A549 (cell line): ENCODE results near the gene BCL2L15.

Experiments used
- CBX2 ChIP-seq: fragments of 200-600 bp; sonication (generic); IDR thresholded peaks from 2 replicates; pipeline ENCODE4 v1.6.1; 2016; ENCODE audit warnings: low read depth, mild to moderate bottlenecking, borderline replicate concordance
- CBX8 ChIP-seq: fragments of 200-600 bp; sonication (generic); IDR thresholded peaks from 2 replicates; pipeline ENCODE4 v1.6.1; 2016
- EP300 ChIP-seq, 2 experiments: fragments of >200 bp; sonication (Bioruptor Twin); formaldehyde crosslinking; IDR thresholded peaks; 2 replicates in 1 of 2; 3 replicates in 1 of 2; pipeline ENCODE4 v1.6.1; 2016 to 2017
- HOXB5 ChIP-seq: fragments of 250-450 bp; sonication (Bioruptor Pico); IDR thresholded peaks from 2 replicates; pipeline ENCODE4 v1.5.0; 2020; ENCODE audit warnings: mild to moderate bottlenecking, moderate library complexity
- JUNB ChIP-seq: fragments of >200 bp; sonication (Bioruptor Twin); formaldehyde crosslinking; IDR thresholded peaks from 2 replicates; pipeline ENCODE4 v1.6.1; 2016
- POLR2A ChIP-seq: IDR thresholded peaks from 2 replicates; pipeline ENCODE4 v1.6.1; 2012; ENCODE audit warnings: mild to moderate bottlenecking, low read length
- TP53 ChIP-seq: fragments of 250-450 bp; sonication (Bioruptor Pico); IDR thresholded peaks from 2 replicates; pipeline ENCODE4 v1.5.0; 2021; ENCODE audit warnings: mild to moderate bottlenecking, moderate library complexity
- TF ChIP-seq, protein P1 (sequence below): fragments of >200 bp; sonication (Bioruptor Twin); formaldehyde crosslinking; IDR thresholded peaks from 3 replicates; pipeline ENCODE4 v1.5.1; 2016
- TF ChIP-seq, protein P2 (sequence below): IDR thresholded peaks from 2 replicates; pipeline ENCODE4 v1.6.1; 2012
- TF ChIP-seq, protein P3 (sequence below): fragments of >200 bp; sonication (Bioruptor Twin); formaldehyde crosslinking; IDR thresholded peaks from 2 replicates; pipeline ENCODE4 v1.6.1; 2016
- TF ChIP-seq, protein P4 (sequence below): fragments of 250-450 bp; sonication (Bioruptor Pico); IDR thresholded peaks from 2 replicates; pipeline ENCODE4 v1.5.0; 2021; ENCODE audit warnings: mild to moderate bottlenecking, moderate library complexity, borderline replicate concordance

DNA sequence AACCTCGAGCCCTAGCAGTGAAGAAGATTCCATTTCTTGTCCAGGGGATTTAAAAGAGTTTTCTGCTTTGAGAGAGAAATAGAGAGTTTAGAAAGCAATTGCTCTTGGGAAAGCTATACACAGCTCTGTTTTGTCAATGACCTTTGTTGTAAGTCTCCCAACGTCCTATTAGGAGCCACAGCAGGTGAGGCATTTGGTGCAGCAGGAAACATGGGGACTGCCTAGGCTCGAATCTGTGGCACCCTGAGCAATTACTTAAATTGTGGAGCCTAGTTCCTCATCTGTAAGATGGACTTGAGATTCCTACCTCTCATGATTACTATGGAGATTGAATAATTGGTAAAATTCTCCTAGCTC is 25.9 kb upstream of the BCL2L15 start:
- TF ChIP-seq, protein P1, sequence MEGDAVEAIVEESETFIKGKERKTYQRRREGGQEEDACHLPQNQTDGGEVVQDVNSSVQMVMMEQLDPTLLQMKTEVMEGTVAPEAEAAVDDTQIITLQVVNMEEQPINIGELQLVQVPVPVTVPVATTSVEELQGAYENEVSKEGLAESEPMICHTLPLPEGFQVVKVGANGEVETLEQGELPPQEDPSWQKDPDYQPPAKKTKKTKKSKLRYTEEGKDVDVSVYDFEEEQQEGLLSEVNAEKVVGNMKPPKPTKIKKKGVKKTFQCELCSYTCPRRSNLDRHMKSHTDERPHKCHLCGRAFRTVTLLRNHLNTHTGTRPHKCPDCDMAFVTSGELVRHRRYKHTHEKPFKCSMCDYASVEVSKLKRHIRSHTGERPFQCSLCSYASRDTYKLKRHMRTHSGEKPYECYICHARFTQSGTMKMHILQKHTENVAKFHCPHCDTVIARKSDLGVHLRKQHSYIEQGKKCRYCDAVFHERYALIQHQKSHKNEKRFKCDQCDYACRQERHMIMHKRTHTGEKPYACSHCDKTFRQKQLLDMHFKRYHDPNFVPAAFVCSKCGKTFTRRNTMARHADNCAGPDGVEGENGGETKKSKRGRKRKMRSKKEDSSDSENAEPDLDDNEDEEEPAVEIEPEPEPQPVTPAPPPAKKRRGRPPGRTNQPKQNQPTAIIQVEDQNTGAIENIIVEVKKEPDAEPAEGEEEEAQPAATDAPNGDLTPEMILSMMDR = no peak
- TF ChIP-seq, protein P2, sequence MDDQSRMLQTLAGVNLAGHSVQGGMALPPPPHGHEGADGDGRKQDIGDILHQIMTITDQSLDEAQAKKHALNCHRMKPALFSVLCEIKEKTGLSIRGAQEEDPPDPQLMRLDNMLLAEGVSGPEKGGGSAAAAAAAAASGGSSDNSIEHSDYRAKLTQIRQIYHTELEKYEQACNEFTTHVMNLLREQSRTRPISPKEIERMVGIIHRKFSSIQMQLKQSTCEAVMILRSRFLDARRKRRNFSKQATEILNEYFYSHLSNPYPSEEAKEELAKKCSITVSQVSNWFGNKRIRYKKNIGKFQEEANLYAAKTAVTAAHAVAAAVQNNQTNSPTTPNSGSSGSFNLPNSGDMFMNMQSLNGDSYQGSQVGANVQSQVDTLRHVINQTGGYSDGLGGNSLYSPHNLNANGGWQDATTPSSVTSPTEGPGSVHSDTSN = no peak
- TF ChIP-seq, protein P3, sequence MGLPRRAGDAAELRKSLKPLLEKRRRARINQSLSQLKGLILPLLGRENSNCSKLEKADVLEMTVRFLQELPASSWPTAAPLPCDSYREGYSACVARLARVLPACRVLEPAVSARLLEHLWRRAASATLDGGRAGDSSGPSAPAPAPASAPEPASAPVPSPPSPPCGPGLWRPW = no peak
- TF ChIP-seq, protein P4, sequence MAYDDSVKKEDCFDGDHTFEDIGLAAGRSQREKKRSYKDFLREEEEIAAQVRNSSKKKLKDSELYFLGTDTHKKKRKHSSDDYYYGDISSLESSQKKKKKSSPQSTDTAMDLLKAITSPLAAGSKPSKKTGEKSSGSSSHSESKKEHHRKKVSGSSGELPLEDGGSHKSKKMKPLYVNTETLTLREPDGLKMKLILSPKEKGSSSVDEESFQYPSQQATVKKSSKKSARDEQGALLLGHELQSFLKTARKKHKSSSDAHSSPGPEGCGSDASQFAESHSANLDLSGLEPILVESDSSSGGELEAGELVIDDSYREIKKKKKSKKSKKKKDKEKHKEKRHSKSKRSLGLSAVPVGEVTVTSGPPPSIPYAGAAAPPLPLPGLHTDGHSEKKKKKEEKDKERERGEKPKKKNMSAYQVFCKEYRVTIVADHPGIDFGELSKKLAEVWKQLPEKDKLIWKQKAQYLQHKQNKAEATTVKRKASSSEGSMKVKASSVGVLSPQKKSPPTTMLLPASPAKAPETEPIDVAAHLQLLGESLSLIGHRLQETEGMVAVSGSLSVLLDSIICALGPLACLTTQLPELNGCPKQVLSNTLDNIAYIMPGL (CRISPR knock-in tag) = no peak
- TF ChIP-seq CBX8 (no peak), CBX2 (no peak), HOXB5 (CRISPR knock-in tag) (no peak), TP53 (no peak), POLR2A (no peak), JUNB (no peak), EP300 (IDR thresholded peaks at IDR 0.05) (no peak)
